H9 (cell line): ENCODE results near the gene STPG3. TPM values are rescaled to one million over a fixed set of nuclear protein-coding genes. Genes with fewer than 3 reads are reported as not detected.

Experiments used
- DNase-seq: peaks from one replicate; pipeline ENCODE4 v3.0.0-alpha.2; 2017
- H2AFZ ChIP-seq: one replicate; pipeline ENCODE4 v1.6.1; 2013; ENCODE audit warnings: mild to moderate bottlenecking, low read length, control low read depth, moderate library complexity
- H2AK5ac ChIP-seq: 2 replicates; pipeline ENCODE4 v1.6.1; 2013; ENCODE audit warnings: low read length, control low read depth, mixed read lengths; ENCODE audit not compliant: insufficient read length
- H2BK120ac ChIP-seq: one replicate; pipeline ENCODE4 v1.6.1; 2013; ENCODE audit warnings: low read depth, mild to moderate bottlenecking, low read length, control low read depth, inconsistent platforms; ENCODE audit not compliant: poor library complexity, severe bottlenecking
- H2BK12ac ChIP-seq: 2 replicates; pipeline ENCODE4 v1.6.1; 2013; ENCODE audit warnings: low read length, control low read depth, mixed read lengths, low read depth; ENCODE audit not compliant: insufficient read length
- H2BK15ac ChIP-seq: 2 replicates; pipeline ENCODE4 v1.6.1; 2013; ENCODE audit warnings: low read depth, low read length, control low read depth
- H2BK20ac ChIP-seq: one replicate; pipeline ENCODE4 v1.6.1; 2013; ENCODE audit warnings: low read depth, mild to moderate bottlenecking, low read length, control low read depth, inconsistent platforms; ENCODE audit not compliant: poor library complexity, severe bottlenecking
- H2BK5ac ChIP-seq: 2 replicates; pipeline ENCODE4 v1.6.1; 2013; ENCODE audit warnings: low read length, control low read depth, mixed read lengths; ENCODE audit not compliant: insufficient read length
- H3K14ac ChIP-seq: 2 replicates; pipeline ENCODE4 v1.6.1; 2013; ENCODE audit warnings: low read length, control low read depth; ENCODE audit not compliant: insufficient read depth
- H3K18ac ChIP-seq: 2 replicates; pipeline ENCODE4 v1.6.1; 2013; ENCODE audit warnings: low read depth, mild to moderate bottlenecking, mixed read lengths, low read length, control low read depth; ENCODE audit not compliant: insufficient read length
- H3K23ac ChIP-seq: 2 replicates; pipeline ENCODE4 v1.6.1; 2013; ENCODE audit warnings: low read length, control low read depth, mixed read lengths, low read depth; ENCODE audit not compliant: insufficient read length
- H3K23me2 ChIP-seq: 2 replicates; pipeline ENCODE4 v1.6.1; 2013; ENCODE audit warnings: low read depth, mild to moderate bottlenecking, mixed read lengths, low read length, control low read depth; ENCODE audit not compliant: insufficient read length, poor library complexity, severe bottlenecking
- H3K27ac ChIP-seq: 2 replicates; pipeline ENCODE4 v1.5.1; 2013; ENCODE audit warnings: low read length, control low read depth, mixed read lengths, low read depth; ENCODE audit not compliant: insufficient read length
- H3K27me3 ChIP-seq: 2 replicates; pipeline ENCODE4 v1.6.1; 2013; ENCODE audit warnings: low read length, control low read depth, inconsistent platforms; ENCODE audit not compliant: insufficient read depth
- H3K4ac ChIP-seq: 2 replicates; pipeline ENCODE4 v1.6.1; 2013; ENCODE audit warnings: low read depth, mild to moderate bottlenecking, control low read depth, inconsistent platforms, low read length, moderate library complexity
- H3K4me1 ChIP-seq: 2 replicates; pipeline ENCODE4 v1.6.1; 2013; ENCODE audit warnings: low read length, control low read depth, inconsistent platforms; ENCODE audit not compliant: insufficient read depth
- H3K4me2 ChIP-seq: 2 replicates; pipeline ENCODE4 v1.6.1; 2013; ENCODE audit warnings: low read length, control low read depth, mixed read lengths; ENCODE audit not compliant: insufficient read length, insufficient read depth
- H3K56ac ChIP-seq: 2 replicates; pipeline ENCODE4 v1.6.1; 2013; ENCODE audit warnings: low read depth, mild to moderate bottlenecking, mixed read lengths, low read length, control low read depth; ENCODE audit not compliant: insufficient read length
- H3K79me1 ChIP-seq: 2 replicates; pipeline ENCODE4 v1.6.1; 2013; ENCODE audit warnings: low read depth, mild to moderate bottlenecking, moderate library complexity, low read length, control low read depth, inconsistent platforms; ENCODE audit not compliant: insufficient read depth, poor library complexity, severe bottlenecking
- H3K79me2 ChIP-seq: 2 replicates; pipeline ENCODE4 v1.6.1; 2013; ENCODE audit warnings: low read length, control low read depth, inconsistent platforms; ENCODE audit not compliant: insufficient read depth
- H3K9ac ChIP-seq: 2 replicates; pipeline ENCODE4 v1.6.1; 2013; ENCODE audit warnings: low read length, control low read depth, mixed read lengths; ENCODE audit not compliant: insufficient read length; ENCODE audit errors: extremely low read depth
- H3K9me3 ChIP-seq: one replicate; pipeline ENCODE4 v1.6.1; 2013; ENCODE audit warnings: low read depth, low read length, inconsistent platforms; ENCODE audit not compliant: control insufficient read depth
- H3T11ph ChIP-seq: one replicate; pipeline ENCODE4 v1.6.1; 2013; ENCODE audit warnings: mild to moderate bottlenecking, low read length, control low read depth, inconsistent platforms
- H4K20me1 ChIP-seq: one replicate; pipeline ENCODE4 v1.6.1; 2013; ENCODE audit not compliant: control insufficient read depth, insufficient read length, insufficient read depth
- H4K5ac ChIP-seq: 2 replicates; pipeline ENCODE4 v1.6.1; 2013; ENCODE audit warnings: low read depth, mild to moderate bottlenecking, mixed read lengths, low read length, control low read depth; ENCODE audit not compliant: insufficient read length
- H4K8ac ChIP-seq: replicated peaks from 2 replicates; pipeline ENCODE4 v1.6.1; 2013; ENCODE audit warnings: low read length, control low read depth, mixed read lengths, low read depth; ENCODE audit not compliant: insufficient read length
- H4K91ac ChIP-seq: 2 replicates; pipeline ENCODE4 v1.6.1; 2013; ENCODE audit warnings: low read depth, mild to moderate bottlenecking, moderate library complexity, mixed read lengths, low read length, control low read depth; ENCODE audit not compliant: insufficient read length
- H3K27ac Mint-ChIP-seq, 3 experiments: 2 replicates in 2 of 3; 3 replicates in 1 of 3; pipeline ENCODE4 v1.8.0; 2020 to 2021; ENCODE audit warnings: mixed read lengths in 3 of 3, mild to moderate bottlenecking in 1 of 3, moderate library complexity in 1 of 3
- H3K27me3 Mint-ChIP-seq: 2 replicates; pipeline ENCODE4 v1.8.0; 2021; ENCODE audit warnings: low read depth, mild to moderate bottlenecking, moderate library complexity, mixed read lengths
- H3K36me3 Mint-ChIP-seq, 3 experiments: 2 replicates in 2 of 3; 3 replicates in 1 of 3; pipeline ENCODE4 v1.8.0; 2020 to 2021; ENCODE audit warnings: low read depth in 3 of 3, mixed read lengths in 3 of 3; ENCODE audit not compliant: insufficient read depth in 1 of 3
- H3K4me1 Mint-ChIP-seq, 2 experiments: 2 replicates each; pipeline ENCODE4 v1.8.0; 2020; ENCODE audit warnings: mixed read lengths in 2 of 2
- H3K4me3 Mint-ChIP-seq, 2 experiments: 2 replicates in 1 of 2; 3 replicates in 1 of 2; pipeline ENCODE4 v1.8.0; 2020 to 2021; ENCODE audit warnings: mild to moderate bottlenecking in 2 of 2, mixed read lengths in 2 of 2, moderate library complexity in 1 of 2
- H3K9me3 Mint-ChIP-seq, 2 experiments: 2 replicates in 1 of 2; 3 replicates in 1 of 2; pipeline ENCODE4 v1.8.0; 2020; ENCODE audit warnings: mild to moderate bottlenecking in 2 of 2, mixed read lengths in 2 of 2, moderate library complexity in 1 of 2
- WGBS: extraction: QIAGEN DNeasy Blood & Tissue Kit; methylation state at CpG from one replicate; pipeline ENCODE4 v1.1.7; 2013; ENCODE audit warnings: missing lambda C conversion rate, low lambda C conversion rate, mixed read lengths; ENCODE audit not compliant: insufficient read length; ENCODE audit errors: extremely low coverage; 5-methylcytosine and 5-hydroxymethylcytosine counted together
- total RNA-seq: library from RNA; stranded (reverse); gene quantifications from 2 replicates; pipeline ENCODE4 v1.2.1, GENCODE V29; 2021
- TF ChIP-seq, protein P1 (sequence below): fragments of 200-600 bp; sonication (generic); conservative IDR thresholded peaks from 3 replicates; pipeline ENCODE4 v1.8.0; 2021; ENCODE audit warnings: antibody characterized with exemption, mild to moderate bottlenecking

The STPG3 gene
- total RNA-seq, 1 experiment from 2014 or later: not detected

DNA sequence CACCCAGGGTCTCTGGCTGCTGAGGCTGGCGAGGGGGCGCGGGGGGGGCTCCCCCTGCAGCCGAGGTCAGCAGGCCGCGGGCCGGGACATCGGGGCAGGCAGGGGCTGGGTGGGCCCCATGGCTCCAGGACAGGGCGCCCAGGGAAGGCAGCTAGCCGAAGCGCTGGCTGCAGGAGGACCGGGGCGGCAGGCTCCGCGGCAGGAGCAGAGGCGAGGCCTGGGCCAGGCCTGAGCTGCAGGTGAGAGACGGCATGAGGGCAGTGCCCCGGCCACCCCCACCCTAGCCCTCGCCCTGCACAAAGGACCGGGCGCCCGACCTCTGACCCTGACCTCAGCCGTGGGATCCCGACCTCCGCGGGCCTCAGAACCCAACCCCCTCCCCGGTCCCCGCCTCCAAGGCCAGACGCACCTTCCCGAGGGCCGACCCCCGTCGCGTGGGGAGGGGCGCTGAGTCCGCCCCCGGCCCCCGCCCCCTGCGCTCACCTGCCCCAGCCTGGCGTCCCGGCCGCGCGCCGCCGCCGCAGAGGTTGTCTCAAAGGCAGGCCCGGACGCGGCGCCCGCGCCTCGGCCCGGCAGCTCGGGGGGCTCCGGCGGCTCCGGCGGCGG lies 29.5 kb upstream of the STPG3 start:
- Histone ChIP-seq H3K18ac (no peak overlapping the region), H3K9ac (no peak overlapping the region), H3K27me3 (no peaks in the 10 kb centered on the region), H3K27ac (no peak overlapping the region), H3K9me3 (no peaks in the 10 kb centered on the region), H2BK120ac (no peak overlapping the region), H3K4ac (no peak overlapping the region), H3K56ac (no peak overlapping the region), H3T11ph (no peak overlapping the region), H2AK5ac (no peak overlapping the region), H3K23me2 (peaks cover 18% of the 10 kb centered on the region), H2AFZ (no peak overlapping the region), H4K5ac (no peak overlapping the region), H4K20me1 (no peaks in the 10 kb centered on the region), H3K4me2 (peak overlapping the region; percentile 24), H3K4me1 (no peaks in the 10 kb centered on the region; the same call in 1 of the 2 replicates), H2BK20ac (no peak overlapping the region), H3K14ac (peak overlapping the region; percentile 74; the same call in 1 of the 2 replicates), H3K79me1 (no peaks in the 10 kb centered on the region), H2BK15ac (no peak overlapping the region), H4K91ac (no peak overlapping the region), H2BK12ac (no peak overlapping the region), H3K23ac (no peak overlapping the region), H3K79me2 (no peaks in the 10 kb centered on the region), H2BK5ac (no peak overlapping the region), H4K8ac (no peak overlapping the region)
- no CpG with 5 or more reads among the region's 61 CpGs for WGBS
- DNase-seq: peak; percentile 60
- peak overlapping the region; percentile 48 to 68; a peak in 3 of 5 replicates for H3K4me3 Mint-ChIP-seq
- peaks cover 0 to 6% (median 0%) of the 10 kb centered on the region in 3 experiments; a peak in 1 of 7 replicates for H3K36me3 Mint-ChIP-seq
- no peaks in the 10 kb centered on the region for H3K9me3 Mint-ChIP-seq
- no peak overlapping the region for H3K27ac Mint-ChIP-seq
- no peaks in the 10 kb centered on the region for H3K27me3 Mint-ChIP-seq
- TF ChIP-seq, protein P1, sequence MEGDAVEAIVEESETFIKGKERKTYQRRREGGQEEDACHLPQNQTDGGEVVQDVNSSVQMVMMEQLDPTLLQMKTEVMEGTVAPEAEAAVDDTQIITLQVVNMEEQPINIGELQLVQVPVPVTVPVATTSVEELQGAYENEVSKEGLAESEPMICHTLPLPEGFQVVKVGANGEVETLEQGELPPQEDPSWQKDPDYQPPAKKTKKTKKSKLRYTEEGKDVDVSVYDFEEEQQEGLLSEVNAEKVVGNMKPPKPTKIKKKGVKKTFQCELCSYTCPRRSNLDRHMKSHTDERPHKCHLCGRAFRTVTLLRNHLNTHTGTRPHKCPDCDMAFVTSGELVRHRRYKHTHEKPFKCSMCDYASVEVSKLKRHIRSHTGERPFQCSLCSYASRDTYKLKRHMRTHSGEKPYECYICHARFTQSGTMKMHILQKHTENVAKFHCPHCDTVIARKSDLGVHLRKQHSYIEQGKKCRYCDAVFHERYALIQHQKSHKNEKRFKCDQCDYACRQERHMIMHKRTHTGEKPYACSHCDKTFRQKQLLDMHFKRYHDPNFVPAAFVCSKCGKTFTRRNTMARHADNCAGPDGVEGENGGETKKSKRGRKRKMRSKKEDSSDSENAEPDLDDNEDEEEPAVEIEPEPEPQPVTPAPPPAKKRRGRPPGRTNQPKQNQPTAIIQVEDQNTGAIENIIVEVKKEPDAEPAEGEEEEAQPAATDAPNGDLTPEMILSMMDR: no peak
- peaks cover 4 to 8% of the 10 kb centered on the region in 2 experiments for H3K4me1 Mint-ChIP-seq
